Measurements from ENCODE around the gene HSPE1.

HSPE1 gene

GRCh38 chr2:197487385-197487784, 12.8 kb upstream of the HSPE1 start:
- TF ChIP-seq CTCF (IDR thresholded peaks at IDR 0.05), result no peak

GRCh38 chr2:197495433-197496134, 4.6 kb upstream of the HSPE1 start:
- TF ChIP-seq CTCF (IDR thresholded peaks at IDR 0.05), result no peak

DNA sequence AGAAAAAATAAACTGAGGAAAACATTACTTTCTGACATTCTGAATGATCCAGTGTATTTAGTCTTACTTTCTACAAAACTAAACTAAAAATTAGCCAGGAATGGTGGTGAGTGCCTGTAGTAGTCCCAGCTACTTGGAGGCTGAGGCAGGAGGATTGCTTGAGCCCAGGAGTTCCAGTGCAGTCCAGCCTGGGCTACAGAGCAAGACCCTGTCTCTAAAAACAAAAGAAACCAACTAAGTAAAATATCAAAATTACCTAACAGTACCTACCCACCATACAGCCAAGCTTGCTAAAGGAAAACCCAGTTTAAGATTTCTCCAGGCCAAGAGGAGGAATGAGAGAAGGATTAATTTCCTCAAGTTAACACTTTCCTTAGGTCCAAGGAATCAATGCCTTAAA, 3.5 kb upstream of the HSPE1 start:
- TF ChIP-seq CTCF (IDR thresholded peaks at IDR 0.05), result no peak

DNA sequence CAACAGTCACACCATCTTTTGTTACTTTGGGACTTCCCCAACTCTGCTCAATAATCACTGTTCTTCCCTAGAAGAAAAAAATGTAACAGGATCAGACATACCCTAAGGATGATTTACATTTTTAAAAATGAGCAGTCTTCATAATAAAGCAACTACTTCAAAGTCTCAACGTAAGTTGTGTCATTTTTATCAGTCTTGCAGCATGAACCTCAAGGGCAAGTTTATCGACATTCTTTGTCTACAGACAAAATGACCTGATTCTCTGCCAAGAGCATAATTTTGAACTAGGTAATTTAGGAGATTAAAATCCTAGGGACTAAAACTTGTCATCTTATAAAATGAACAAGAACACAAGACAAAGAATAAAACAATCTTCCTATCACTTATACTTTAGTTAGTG, 2.9 kb upstream of the HSPE1 start:
- no peak for TF ChIP-seq CTCF (IDR thresholded peaks at IDR 0.05)

GRCh38 chr2:197498235-197498936, 1.8 kb upstream of the HSPE1 start:
- TF ChIP-seq CTCF (IDR thresholded peaks at IDR 0.05), result no peak

DNA sequence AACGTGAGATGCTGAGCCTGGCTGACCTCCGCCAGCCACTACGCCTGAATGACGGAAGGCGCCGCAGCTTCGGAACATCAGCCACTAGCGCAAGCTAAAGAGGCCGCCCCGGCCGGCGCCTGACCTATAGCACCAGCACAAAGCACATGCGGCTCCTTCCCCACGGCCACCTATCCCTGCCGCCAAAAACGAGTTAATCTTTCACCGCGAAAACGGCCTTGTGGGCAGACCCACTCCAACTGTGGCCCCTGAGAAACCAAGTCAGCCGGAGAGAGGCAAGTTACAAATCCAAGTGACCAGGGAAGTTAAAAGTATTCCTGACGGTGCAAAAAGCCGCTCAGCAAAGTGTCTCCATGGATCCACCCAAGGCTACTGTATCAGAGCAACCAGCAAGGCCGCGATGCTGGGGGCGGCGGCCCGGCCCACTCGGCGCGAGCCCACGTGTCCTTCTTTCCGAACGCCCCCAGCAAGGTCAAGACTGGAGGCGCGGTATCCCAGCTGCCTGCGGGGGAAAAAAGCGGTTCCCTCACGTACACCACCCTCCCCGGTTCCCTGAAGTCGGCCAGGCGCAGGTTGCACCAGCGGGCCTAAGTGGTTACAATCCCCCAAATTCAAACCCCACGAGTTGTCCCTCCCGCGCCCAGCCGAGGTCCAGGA, 1.1 kb upstream of the HSPE1 start:
- no peak for TF ChIP-seq CTCF (IDR thresholded peaks at IDR 0.05)

GRCh38 chr2:197500503-197501131, 438 bp downstream of the HSPE1 start:
- no peak for TF ChIP-seq CTCF (IDR thresholded peaks at IDR 0.05)
